Naive thymus-derived CD8-positive, alpha-beta T cell (primary cell): Measurements from ENCODE around the gene STAT5A. TPM values are rescaled to one million over a fixed set of nuclear protein-coding genes. Genes with fewer than 3 reads are reported as not detected.
"Not testable (repeated sequence)": the region's sequence is repeated elsewhere in the genome, so short reads cannot be mapped to it uniquely, and the experiment has no call there.

ENCODE experiments used
- ATAC-seq, 2 donors: fragments of 150-1000 bp; cut with Tn5 transposase in 1 of 2; sonication (Bioruptor Pico), chemical (Tn5 transposase) in 1 of 2; 1 replicate in 1 of 2; 2 replicates in 1 of 2; pipeline ENCODE4 v1.10.0; 2021; ENCODE audit warnings: mild to moderate bottlenecking in 2 of 2, moderate library complexity in 2 of 2
- POLR2A ChIA-PET: fragments of 350-600 bp; sonication (Branson Sonifier 250); formaldehyde crosslinking; loops from one replicate; lab custom pipeline; 2021; ENCODE audit warnings: antibody characterized with exemption; lab: Charles Lee
- DNase-seq, 10 donors: peaks; one replicate each; pipeline versions ENCODE4 v3.0.0 to v3.0.0-alpha.2; 2020 to 2022
- H3K27ac Mint-ChIP-seq, 10 donors: one replicate each; pipeline ENCODE4 v1.8.0; 2020 to 2022; ENCODE audit warnings: mild to moderate bottlenecking in 10 of 10, mixed read lengths in 10 of 10, moderate library complexity in 4 of 10, inconsistent platforms in 1 of 10
- H3K27me3 Mint-ChIP-seq, 5 donors: one replicate each; pipeline ENCODE4 v1.8.0; 2021 to 2022; ENCODE audit warnings: mixed read lengths in 5 of 5
- H3K36me3 Mint-ChIP-seq, 3 donors: one replicate each; pipeline ENCODE4 v1.8.0; 2020 to 2022; ENCODE audit warnings: mixed read lengths in 3 of 3, mild to moderate bottlenecking in 2 of 3, inconsistent platforms in 1 of 3
- H3K4me1 Mint-ChIP-seq, 4 donors: one replicate each; pipeline ENCODE4 v1.8.0; 2021 to 2022; ENCODE audit warnings: mixed read lengths in 4 of 4
- H3K4me3 Mint-ChIP-seq, 10 donors: one replicate each; pipeline ENCODE4 v1.8.0; 2020 to 2022; ENCODE audit warnings: mild to moderate bottlenecking in 10 of 10, mixed read lengths in 10 of 10, moderate library complexity in 6 of 10, inconsistent platforms in 1 of 10
- H3K9me3 Mint-ChIP-seq, 9 donors: one replicate each; pipeline ENCODE4 v1.8.0; 2020 to 2022; ENCODE audit warnings: mixed read lengths in 9 of 9, mild to moderate bottlenecking in 3 of 9, inconsistent platforms in 1 of 9, moderate library complexity in 1 of 9
- polyA plus RNA-seq, 3 donors: library from polyadenylated mRNA; unstranded; fragments of 300-500 nt; fragmentation: Illumina TruSeq; gene quantifications; one replicate each; pipeline ENCODE4 v1.2.3, GENCODE V29; 2021
- total RNA-seq, 8 experiments: library from RNA in 2 of 8; stranded (reverse) in 2 of 8; gene quantifications; one replicate each; pipeline ENCODE4 v1.2.3 and lab custom pipeline; 2021 to 2026

The STAT5A gene
- total and polyA plus RNA-seq, 5 experiments from 2014 or later, result 59.6 to 122 (median 115) TPM

GRCh38 chr17:42249681-42250446 is 38.4 kb upstream of the STAT5A start:
- no peaks in the 10 kb centered on the region for H3K27me3 Mint-ChIP-seq
- peak overlapping the region; percentile 75 to 96 (median 90) for H3K4me3 Mint-ChIP-seq
- H3K9me3 Mint-ChIP-seq, result no peaks in the 10 kb centered on the region
- H3K27ac Mint-ChIP-seq, result peak overlapping the region; percentile 96 to 100 (median 98)
- H3K36me3 Mint-ChIP-seq, result peaks cover 0 to 2% (median 0%) of the 10 kb centered on the region in 3 donors
- DNase-seq (peak in 8 of 10 donors; percentile 37 to 81 (median 69)), ATAC-seq (peak; percentile 64)
- peaks cover 27 to 74% (median 65%) of the 10 kb centered on the region in 4 donors for H3K4me1 Mint-ChIP-seq
- POLR2A ChIA-PET, result interaction anchor here (0.6 to 6.2 kb wide), 17 partner anchors 9 to 570 kb away, joined by 3 to 142 read pairs (median 4); partner anchors contain the start of genes GHDC, NAGLU, STAT5A and STAT5B

GRCh38 chr17:42251115-42251514 is 37.2 kb upstream of the STAT5A start:
- POLR2A ChIA-PET, result interaction anchor here (0.6 to 6.2 kb wide), 10 partner anchors 8 to 1716 kb away, joined by 3 to 142 read pairs (median 3); partner anchors contain the start of genes NAGLU, STAT3, STAT5A and STAT5B
- no peaks in the 10 kb centered on the region for H3K9me3 Mint-ChIP-seq
- H3K36me3 Mint-ChIP-seq, result peaks cover 0 to under 1% (median 0%) of the 10 kb centered on the region in 3 donors
- no peak for DNase-seq
- no peak for ATAC-seq
- H3K27me3 Mint-ChIP-seq, result no peaks in the 10 kb centered on the region
- peaks cover 32 to 78% (median 72%) of the 10 kb centered on the region in 4 donors for H3K4me1 Mint-ChIP-seq
- no peak overlapping the region for H3K4me3 Mint-ChIP-seq
- H3K27ac Mint-ChIP-seq, result peak overlapping the region; percentile 96 to 100 (median 98)

DNA sequence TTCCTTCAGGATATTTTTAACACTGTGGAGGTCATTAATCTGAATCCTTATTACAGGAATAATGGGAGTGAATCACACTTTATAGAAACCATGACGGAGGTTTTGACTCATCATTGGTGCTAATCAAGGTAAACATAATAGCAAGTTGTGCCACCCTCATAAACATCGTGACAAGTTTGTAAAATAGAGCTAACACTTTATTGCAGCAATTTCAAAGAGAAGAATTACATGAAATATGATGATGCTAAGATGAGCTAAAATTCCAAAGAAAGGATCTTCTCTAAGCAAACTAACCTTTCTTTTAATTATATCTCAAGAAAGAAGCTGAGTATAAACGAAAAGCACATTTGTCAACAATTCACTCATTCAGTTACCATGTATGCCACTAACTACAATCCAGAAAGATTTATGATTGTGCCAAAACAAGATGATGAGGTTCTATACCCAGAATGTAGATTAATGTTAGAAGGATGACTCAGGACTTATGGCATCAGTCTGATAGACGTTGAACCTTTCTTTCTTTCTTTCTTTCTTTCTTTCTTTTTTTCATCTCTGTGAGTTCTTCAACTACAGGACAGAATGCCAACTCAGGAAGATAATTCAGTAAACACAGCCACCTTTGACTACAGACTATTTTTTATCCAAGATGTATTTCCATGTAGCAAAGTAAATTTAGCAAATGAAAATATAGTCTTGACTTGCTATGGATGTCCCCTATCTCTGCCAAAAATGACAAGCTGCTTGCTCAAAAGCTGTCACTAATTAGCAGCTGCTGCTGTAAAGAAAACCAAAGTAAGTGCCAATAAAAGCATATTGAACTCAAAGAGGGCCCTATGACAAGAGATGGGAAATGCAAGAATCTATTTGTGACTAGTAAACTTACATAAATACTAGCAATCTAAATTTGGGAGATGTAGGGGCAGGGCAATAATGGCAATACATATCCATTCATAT is 35.4 kb upstream of the STAT5A start:
- ATAC-seq (no peak), DNase-seq (no peak)
- H3K27me3 Mint-ChIP-seq, result no peaks in the 10 kb centered on the region
- H3K27ac Mint-ChIP-seq, result peak overlapping the region; percentile 79 to 97 (median 85)
- H3K4me3 Mint-ChIP-seq, result no peak overlapping the region
- POLR2A ChIA-PET, result interaction anchor here (0.5 to 2.2 kb wide), 2 partner anchors 36 to 546 kb away, joined by 3 to 9 read pairs; partner anchors contain the start of gene STAT5A
- no peaks in the 10 kb centered on the region for H3K9me3 Mint-ChIP-seq
- H3K36me3 Mint-ChIP-seq, result peaks cover 0 to 2% (median 0%) of the 10 kb centered on the region in 3 donors
- peaks cover 24 to 72% (median 66%) of the 10 kb centered on the region in 4 donors for H3K4me1 Mint-ChIP-seq

DNA sequence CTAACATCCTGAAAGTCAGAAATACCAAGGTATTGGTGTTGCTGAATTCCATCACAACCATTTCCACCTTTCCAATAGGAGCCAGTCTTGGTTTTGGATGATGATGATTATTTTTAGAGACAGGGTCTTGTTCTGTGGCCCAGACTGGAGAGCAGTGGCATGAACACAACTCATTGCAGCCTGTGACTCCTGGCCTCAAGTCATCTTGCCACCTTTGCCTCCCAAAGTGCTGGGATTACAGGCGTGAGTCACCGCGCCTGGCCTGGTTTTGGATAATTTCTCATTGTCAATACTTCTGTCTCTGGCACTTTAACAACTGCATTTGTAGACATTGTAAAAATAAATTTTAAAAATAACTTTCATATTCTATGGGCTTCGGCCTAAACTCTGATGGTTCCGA is 34.7 kb upstream of the STAT5A start:
- peaks cover 24 to 67% (median 62%) of the 10 kb centered on the region in 4 donors for H3K4me1 Mint-ChIP-seq
- no peak for ATAC-seq
- peak overlapping the region; percentile 28 to 97 (median 84) for H3K27ac Mint-ChIP-seq
- H3K36me3 Mint-ChIP-seq, result peaks cover 0 to 2% (median 0%) of the 10 kb centered on the region in 3 donors
- H3K27me3 Mint-ChIP-seq, result no peaks in the 10 kb centered on the region
- no peak overlapping the region for H3K4me3 Mint-ChIP-seq
- POLR2A ChIA-PET, result interaction anchor here (0.5 to 2.2 kb wide), 2 partner anchors 35 to 547 kb away, joined by 3 to 9 read pairs; partner anchors contain the start of gene STAT5A
- H3K9me3 Mint-ChIP-seq, result no peaks in the 10 kb centered on the region
- DNase-seq, result no peak

- Mint-ChIP-seq H3K4me3 (no peak overlapping the region), H3K27me3 (no peaks in the 10 kb centered on the region), H3K9me3 (no peaks in the 10 kb centered on the region), H3K36me3 (peaks cover 0 to 2% (median 0%) of the 10 kb centered on the region in 3 donors), H3K4me1 (peaks cover 18 to 66% (median 57%) of the 10 kb centered on the region in 4 donors), H3K27ac (peak overlapping the region; percentile 3 to 82 (median 42))
- DNase-seq, result no peak
- no peak for ATAC-seq
- POLR2A ChIA-PET, result no interaction called here
These were observed 32.9 kb upstream of the STAT5A start for GRCh38 chr17:42255445-42255844.

DNA sequence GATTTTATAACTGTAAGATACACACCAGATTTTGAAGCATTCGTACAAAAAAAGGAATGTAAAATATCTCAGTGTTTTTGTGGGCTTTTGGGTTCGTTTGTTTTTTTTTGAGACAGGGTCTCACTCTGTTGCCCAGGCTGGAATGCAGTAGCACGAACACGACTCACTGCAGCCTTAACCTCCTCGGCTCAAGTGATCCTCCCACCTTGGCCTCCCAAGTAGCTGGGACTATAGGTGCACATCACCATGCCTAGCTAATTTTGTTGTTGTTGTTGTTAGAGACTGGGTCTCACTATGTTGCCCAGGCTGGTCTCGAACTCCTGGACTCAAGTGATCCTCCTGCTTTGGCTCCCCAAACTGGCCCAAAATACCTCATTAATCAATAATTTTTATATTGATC is 28.0 kb upstream of the STAT5A start:
- ATAC-seq (no peak), DNase-seq (no peak)
- no peaks in the 10 kb centered on the region for H3K9me3 Mint-ChIP-seq
- H3K36me3 Mint-ChIP-seq, result peaks cover 0 to 2% (median 1%) of the 10 kb centered on the region in 3 donors
- H3K27ac Mint-ChIP-seq, result peak overlapping the region in 4 of 10 donors; percentile 58 to 69 (median 60)
- H3K4me1 Mint-ChIP-seq, result peaks cover 7 to 44% (median 33%) of the 10 kb centered on the region in 4 donors
- POLR2A ChIA-PET, result interaction anchor here (0.7 to 1.4 kb wide), 3 partner anchors 9 to 12 kb away, joined by 3 to 5 read pairs (median 4); no protein-coding TSS in a partner anchor
- H3K27me3 Mint-ChIP-seq, result no peaks in the 10 kb centered on the region
- no peak overlapping the region for H3K4me3 Mint-ChIP-seq

GRCh38 chr17:42264366-42264765 is 23.9 kb upstream of the STAT5A start:
- not testable (repeated sequence) for H3K4me3 Mint-ChIP-seq, H3K9me3 Mint-ChIP-seq, H3K36me3 Mint-ChIP-seq, ATAC-seq, H3K27ac Mint-ChIP-seq, H3K27me3 Mint-ChIP-seq, DNase-seq
- POLR2A ChIA-PET, result interaction anchor here (0.6 to 1.5 kb wide), 5 partner anchors 14 to 141 kb away, joined by 3 to 5 read pairs (median 4); partner anchors contain the start of gene STAT5A
- peaks cover 7 to 52% (median 39%) of the 10 kb centered on the region in 4 donors for H3K4me1 Mint-ChIP-seq

DNA sequence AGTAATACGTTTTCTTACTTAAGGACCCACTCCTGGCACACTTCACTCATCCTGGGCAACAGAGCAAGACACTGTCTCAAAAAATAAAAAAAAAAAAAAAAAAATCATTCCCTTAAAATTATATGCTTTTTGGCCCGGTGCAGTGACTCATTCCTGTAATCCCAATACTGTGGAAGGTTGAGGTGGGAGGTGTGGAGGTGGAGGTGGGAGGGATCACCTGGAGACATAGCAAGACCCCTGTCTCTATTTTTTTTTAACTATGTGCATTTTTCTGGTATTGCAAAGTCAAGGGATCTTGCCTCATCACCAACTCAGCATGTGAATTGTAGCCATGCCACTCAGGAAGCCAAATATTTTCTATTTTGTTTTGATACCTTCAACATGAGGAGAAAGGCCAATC is 21.8 kb upstream of the STAT5A start:
- Mint-ChIP-seq H3K27ac (peak overlapping the region; percentile 26 to 98 (median 70)), H3K4me1 (peaks cover 6 to 56% (median 48%) of the 10 kb centered on the region in 4 donors), H3K9me3 (no peaks in the 10 kb centered on the region), H3K27me3 (no peaks in the 10 kb centered on the region), H3K4me3 (peak overlapping the region in 2 of 10 donors; percentile 19 to 33), H3K36me3 (peaks cover 0 to 5% (median 4%) of the 10 kb centered on the region in 3 donors)
- POLR2A ChIA-PET, result interaction anchor here (1.1 to 1.3 kb wide), 3 partner anchors 9 to 22 kb away, joined by 3 to 4 read pairs (median 3); partner anchors contain the start of gene STAT5B
- no peak for ATAC-seq
- no peak for DNase-seq

GRCh38 chr17:42266918-42267766 is 21.2 kb upstream of the STAT5A start:
- no peaks in the 10 kb centered on the region for H3K9me3 Mint-ChIP-seq
- peak overlapping the region; percentile 26 to 98 (median 70) for H3K27ac Mint-ChIP-seq
- peaks cover 10 to 63% (median 55%) of the 10 kb centered on the region in 4 donors for H3K4me1 Mint-ChIP-seq
- H3K27me3 Mint-ChIP-seq, result no peaks in the 10 kb centered on the region
- peak overlapping the region in 3 of 10 donors; percentile 14 to 22 (median 19) for H3K4me3 Mint-ChIP-seq
- H3K36me3 Mint-ChIP-seq, result peaks cover 0 to 5% (median 4%) of the 10 kb centered on the region in 3 donors
- ATAC-seq, result peak; percentile 75 to 91
- DNase-seq, result peak in 3 of 10 donors; percentile 17 to 54 (median 43)
- POLR2A ChIA-PET, result interaction anchor here (0.6 to 4.1 kb wide), 5 partner anchors 10 to 157 kb away, joined by 3 to 46 read pairs (median 3); no protein-coding TSS in a partner anchor

DNA sequence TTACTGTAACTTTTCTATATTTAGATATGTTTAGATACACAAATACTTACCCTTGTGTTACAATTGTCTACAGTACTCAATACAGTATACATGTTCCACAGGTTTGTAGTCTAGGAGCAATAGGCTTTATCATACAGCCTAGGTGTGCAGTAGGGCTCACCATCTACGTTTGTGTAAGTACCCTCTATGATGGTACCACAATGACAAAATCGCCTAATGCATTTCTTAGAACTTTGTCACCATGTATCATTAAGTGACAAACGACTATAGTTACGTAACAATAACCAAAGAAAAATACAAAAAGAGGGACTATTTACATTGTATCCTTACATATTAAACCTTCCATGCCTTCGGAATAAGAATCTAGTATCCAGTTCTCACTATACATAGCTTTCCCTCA is 20.1 kb upstream of the STAT5A start:
- H3K36me3 Mint-ChIP-seq, result peaks cover 0 to 5% (median 4%) of the 10 kb centered on the region in 3 donors
- no peak for DNase-seq
- peak overlapping the region in 2 of 10 donors; percentile 2 to 23 for H3K4me3 Mint-ChIP-seq
- H3K4me1 Mint-ChIP-seq, result peaks cover 18 to 72% (median 64%) of the 10 kb centered on the region in 4 donors
- no peaks in the 10 kb centered on the region for H3K27me3 Mint-ChIP-seq
- ATAC-seq, result no peak
- no peaks in the 10 kb centered on the region for H3K9me3 Mint-ChIP-seq
- POLR2A ChIA-PET, result interaction anchor here (1.6 to 4.2 kb wide), 3 partner anchors 8 to 20 kb away, joined by 5 to 46 read pairs (median 25); partner anchors contain the start of gene STAT5A
- H3K27ac Mint-ChIP-seq, result peak overlapping the region; percentile 39 to 98 (median 70)

GRCh38 chr17:42270170-42270535 is 18.1 kb upstream of the STAT5A start:
- peak overlapping the region; percentile 16 to 98 (median 77) for H3K27ac Mint-ChIP-seq
- peaks cover 27 to 86% (median 78%) of the 10 kb centered on the region in 4 donors for H3K4me1 Mint-ChIP-seq
- peaks cover 0 to 5% (median 4%) of the 10 kb centered on the region in 3 donors for H3K36me3 Mint-ChIP-seq
- DNase-seq (no peak), ATAC-seq (no peak)
- no peaks in the 10 kb centered on the region for H3K27me3 Mint-ChIP-seq
- POLR2A ChIA-PET, result interaction anchor here (0.5 to 4.2 kb wide), 4 partner anchors 18 to 22 kb away, joined by 3 to 46 read pairs (median 15); partner anchors contain the start of gene STAT5A
- H3K4me3 Mint-ChIP-seq, result peak overlapping the region in 2 of 10 donors; percentile 11 to 67
- H3K9me3 Mint-ChIP-seq, result no peaks in the 10 kb centered on the region
